ENCODE results near the gene PIP5K1C. TPM values are rescaled to one million over a fixed set of nuclear protein-coding genes. Genes with fewer than 3 reads are reported as not detected.

The PIP5K1C gene
- total and polyA plus RNA-seq, 10 donors = 6.2 to 41.9 (median 33.9) TPM

DNA sequence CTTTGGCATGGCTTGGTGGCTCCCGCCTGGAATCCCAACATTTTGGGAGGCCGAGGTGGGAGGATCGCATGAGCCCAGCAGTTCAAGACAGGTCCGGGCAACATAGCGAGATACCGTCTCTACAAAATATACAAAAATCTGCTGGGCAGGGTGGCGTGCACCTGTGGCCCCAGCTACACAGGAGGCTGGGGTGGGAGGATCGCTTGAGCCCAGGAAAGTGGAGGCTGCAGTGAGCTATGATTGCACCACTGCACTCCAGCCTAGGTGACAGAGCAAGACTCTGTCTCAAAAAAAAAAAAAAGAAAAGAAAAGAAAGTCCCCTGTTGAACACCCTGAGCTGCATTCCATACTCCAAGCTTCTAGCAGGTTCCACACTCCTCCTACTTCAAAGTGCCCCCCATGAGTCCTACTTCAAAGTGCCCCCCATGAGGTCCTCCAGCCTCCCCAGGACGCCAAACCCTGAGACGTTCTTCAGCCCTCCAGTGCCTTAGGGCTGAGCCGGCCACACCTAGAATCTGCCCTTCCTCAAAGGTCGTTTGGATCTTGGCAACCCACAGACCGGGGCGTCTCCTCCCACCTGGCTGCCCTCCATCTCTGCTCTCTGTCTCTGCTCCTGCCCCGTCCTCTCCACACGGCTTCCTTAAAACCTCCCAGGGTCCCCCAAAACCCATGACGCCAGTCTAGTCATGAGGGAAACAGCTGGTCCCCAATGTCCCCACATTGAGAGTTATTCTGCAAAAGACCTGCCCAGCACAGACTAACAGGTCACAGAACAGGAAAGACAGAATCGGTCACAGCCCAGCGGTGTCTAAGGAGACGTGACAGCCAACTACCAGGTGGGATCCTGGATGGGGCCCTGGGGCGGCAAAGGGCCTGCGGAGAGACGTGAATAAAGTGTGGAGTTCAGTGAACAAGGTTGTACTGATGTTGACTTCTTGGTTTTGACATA lies 12.7 kb upstream of the PIP5K1C start:
- Histone ChIP-seq H3K4me1 (peaks cover 0 to 5% (median 0%) of the 10 kb centered on the region in 6 donors), H3K27ac (no peak overlapping the region), H3K9me3 (no peaks in the 10 kb centered on the region), H3K36me3 (no peaks in the 10 kb centered on the region), H3K27me3 (replicated peaks in 1 of 7) (peaks cover 0 to 25% (median 4%) of the 10 kb centered on the region in 7 donors), H3K4me3 (no peak overlapping the region)
- WGBS, 5 donors = 41 to 48% (median 45%) methylated on average over 23 of the region's 23 CpGs
- intact Hi-C loops (cut with DNase I; ENCODE audit: low total_unique reads) = no loop called here
- TF ChIP-seq, protein P1, sequence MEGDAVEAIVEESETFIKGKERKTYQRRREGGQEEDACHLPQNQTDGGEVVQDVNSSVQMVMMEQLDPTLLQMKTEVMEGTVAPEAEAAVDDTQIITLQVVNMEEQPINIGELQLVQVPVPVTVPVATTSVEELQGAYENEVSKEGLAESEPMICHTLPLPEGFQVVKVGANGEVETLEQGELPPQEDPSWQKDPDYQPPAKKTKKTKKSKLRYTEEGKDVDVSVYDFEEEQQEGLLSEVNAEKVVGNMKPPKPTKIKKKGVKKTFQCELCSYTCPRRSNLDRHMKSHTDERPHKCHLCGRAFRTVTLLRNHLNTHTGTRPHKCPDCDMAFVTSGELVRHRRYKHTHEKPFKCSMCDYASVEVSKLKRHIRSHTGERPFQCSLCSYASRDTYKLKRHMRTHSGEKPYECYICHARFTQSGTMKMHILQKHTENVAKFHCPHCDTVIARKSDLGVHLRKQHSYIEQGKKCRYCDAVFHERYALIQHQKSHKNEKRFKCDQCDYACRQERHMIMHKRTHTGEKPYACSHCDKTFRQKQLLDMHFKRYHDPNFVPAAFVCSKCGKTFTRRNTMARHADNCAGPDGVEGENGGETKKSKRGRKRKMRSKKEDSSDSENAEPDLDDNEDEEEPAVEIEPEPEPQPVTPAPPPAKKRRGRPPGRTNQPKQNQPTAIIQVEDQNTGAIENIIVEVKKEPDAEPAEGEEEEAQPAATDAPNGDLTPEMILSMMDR (IDR thresholded peaks at IDR 0.05 in 8 of 11, conservative IDR thresholded peaks at IDR 0.05 in 3 of 11) = no peak
- TF ChIP-seq POLR2A (IDR thresholded peaks at IDR 0.05) (no peak), POLR2AphosphoS5 (IDR thresholded peaks at IDR 0.05) (no peak)
- DNase-seq = no peak

DNA sequence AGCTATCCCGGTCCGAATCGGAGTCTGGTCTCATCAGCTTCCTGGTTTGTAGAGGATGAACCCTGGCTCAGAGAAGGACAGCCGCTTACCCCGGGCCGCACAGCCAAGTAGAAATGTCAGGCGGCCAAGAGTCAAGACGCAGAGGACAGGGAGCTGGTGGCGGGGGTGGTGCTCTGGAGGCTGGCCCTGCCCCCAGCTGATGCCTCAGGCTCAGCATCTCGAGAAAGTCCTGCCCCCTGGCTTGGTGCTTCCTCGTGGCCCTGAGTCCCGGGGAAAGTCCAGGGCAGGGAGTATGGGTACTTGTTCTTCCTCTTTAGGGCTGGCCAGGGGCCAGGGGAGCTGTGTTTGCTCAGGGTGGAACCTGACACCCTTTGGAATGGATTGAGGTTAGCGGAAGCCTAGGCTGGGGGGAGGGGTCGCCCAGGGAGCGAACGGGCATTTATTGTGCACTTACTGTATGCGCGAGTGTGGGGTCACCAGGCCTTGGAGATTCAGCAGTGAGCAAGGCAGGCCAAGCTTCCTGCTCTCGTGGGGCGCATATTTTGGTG lies 10.1 kb upstream of the PIP5K1C start:
- 29 to 39% (median 36%) methylated on average over 18 to 20 of the region's 20 CpGs for WGBS, 5 donors
- peak; percentile 82 for DNase-seq
- H3K9me3 ChIP-seq = no peaks in the 10 kb centered on the region
- H3K36me3 ChIP-seq = no peaks in the 10 kb centered on the region
- no peak overlapping the region for H3K4me3 ChIP-seq
- H3K4me1 ChIP-seq = peaks cover 0 to 11% (median 6%) of the 10 kb centered on the region in 6 donors
- intact Hi-C loops (cut with DNase I; ENCODE audit: low total_unique reads) = no loop called here
- TF ChIP-seq, protein P1 (IDR thresholded peaks at IDR 0.05 in 8 of 11, conservative IDR thresholded peaks at IDR 0.05 in 3 of 11) = no peak
- TF ChIP-seq POLR2AphosphoS5 (IDR thresholded peaks at IDR 0.05) = peak; percentile 42 to 57 (median 53)
- H3K27me3 ChIP-seq (replicated peaks in 1 of 7) = peaks cover 0 to 48% (median 8%) of the 10 kb centered on the region in 7 donors
- no peak overlapping the region for H3K27ac ChIP-seq

DNA sequence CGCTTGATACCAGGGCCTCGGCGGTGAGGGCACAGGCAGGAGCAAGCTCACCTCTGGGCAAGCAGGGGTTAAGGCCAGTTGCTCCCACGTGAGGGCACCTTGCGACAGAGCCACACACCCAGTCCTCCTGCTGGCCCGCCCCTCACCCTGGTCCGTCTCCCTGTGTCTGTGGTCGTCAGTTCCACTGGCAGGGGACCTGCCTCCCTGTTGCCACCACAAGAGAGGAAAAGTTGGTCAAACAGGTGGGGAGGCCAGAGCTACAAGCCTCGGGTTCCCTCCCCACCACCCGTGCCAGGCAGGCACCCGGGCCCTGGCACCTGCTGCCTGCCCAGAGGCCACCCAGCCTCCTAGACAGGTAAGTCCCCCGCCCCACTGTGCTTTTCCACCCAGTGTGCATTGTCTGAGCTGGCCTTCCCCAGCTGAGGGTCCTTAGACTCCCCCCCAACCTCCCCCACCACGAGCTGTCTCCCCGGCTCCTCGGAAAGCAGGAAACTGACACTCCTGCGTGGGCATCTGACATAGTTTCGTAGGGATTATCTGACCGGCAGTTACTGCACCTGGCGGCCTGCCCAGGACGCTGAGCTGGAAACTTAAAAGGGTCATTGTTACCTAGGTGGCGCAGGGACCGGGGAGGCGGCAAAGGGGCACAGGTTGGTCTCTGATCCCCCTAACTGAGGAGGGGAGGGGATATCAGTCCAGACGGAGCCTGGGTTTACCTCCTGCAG lies 8.1 kb upstream of the PIP5K1C start, which contains the start of gene TJP3:
Gene TJP3, plus strand, starts transcription at position 178 of the 725 bp plus-strand sequence. CDS start 20,049 bp downstream, outside the sequence.
- no peak within 1 kb of the TSS for H3K27ac ChIP-seq
- H3K4me1 ChIP-seq = peaks cover 0 to 11% (median 6%) of the 10 kb centered on the region in 6 donors
- no peak within 1 kb of the TSS for H3K4me3 ChIP-seq
- 31 to 47% (median 40%) methylated on average over 18 to 24 of the region's 24 CpGs for WGBS, 5 donors
- no peaks in the 10 kb centered on the region for H3K9me3 ChIP-seq
- H3K27me3 ChIP-seq (replicated peaks in 1 of 7) = peaks cover 0 to 64% (median 8%) of the 10 kb centered on the region in 7 donors
- DNase-seq = no peak
- no peaks in the 10 kb centered on the region for H3K36me3 ChIP-seq
- TF ChIP-seq POLR2AphosphoS5 (IDR thresholded peaks at IDR 0.05) (no peak), POLR2A (IDR thresholded peaks at IDR 0.05) (no peak)
- TF ChIP-seq, protein P1 (IDR thresholded peaks at IDR 0.05 in 8 of 11, conservative IDR thresholded peaks at IDR 0.05 in 3 of 11) = no peak
- intact Hi-C loops (cut with DNase I; ENCODE audit: low total_unique reads) = no loop called here
